Peyer's patch (tissue), 4 donors: Measurements from ENCODE around the gene LCLAT1. TPM values are rescaled to one million over a fixed set of nuclear protein-coding genes. Genes with fewer than 3 reads are reported as not detected.
"Not testable (repeated sequence)": the region's sequence is repeated elsewhere in the genome, so short reads cannot be mapped to it uniquely, and the experiment has no call there.

Experiments
- DNase-seq, 3 donors: peaks; one replicate each; pipeline ENCODE4 v3.0.0-alpha.2; 2017 to 2019
- H3K27ac ChIP-seq, 4 donors: fragments of 200-600 bp; sonication (generic); one replicate each; pipeline ENCODE4 v1.5.1; 2016 to 2019
- H3K27me3 ChIP-seq, 2 donors: fragments of 200-600 bp; sonication (generic); one replicate each; pipeline ENCODE4 v1.5.1; 2019
- H3K36me3 ChIP-seq, 3 donors: fragments of 200-600 bp; sonication (generic); one replicate each; pipeline ENCODE4 v1.5.1; 2016 to 2019
- H3K4me1 ChIP-seq, 4 donors: fragments of 200-600 bp; sonication (generic); one replicate each; pipeline ENCODE4 v1.5.1; 2016 to 2019
- H3K4me3 ChIP-seq, 4 donors: fragments of 200-600 bp; sonication (generic); 1 replicate in 3 of 4; 2 replicates in 1 of 4; pipeline ENCODE4 v1.5.1; 2016 to 2019; ENCODE audit warnings: mild to moderate bottlenecking in 1 of 4
- H3K9me3 ChIP-seq, 4 donors: fragments of 200-600 bp; sonication (generic); one replicate each; pipeline ENCODE4 v1.5.1; 2016 to 2019; ENCODE audit warnings: mild to moderate bottlenecking in 1 of 4
- POLR2A ChIP-seq, 2 donors: fragments of 450-650 bp; IDR thresholded peaks; one replicate each; pipeline ENCODE4 v1.5.1; 2017; ENCODE audit warnings: antibody characterized with exemption in 2 of 2, mild to moderate bottlenecking in 2 of 2, moderate library complexity in 2 of 2
- total RNA-seq, 4 donors: library from RNA; depleted of rRNA; stranded (reverse); fragments of >200 nt; gene quantifications; one replicate each; pipeline ENCODE4 v1.1.0, GENCODE V29; 2016
- TF ChIP-seq, protein P1 (sequence below), 6 experiments: fragments of 450-650 bp in 4 of 6; fragments of 200-600 bp in 2 of 6; sonication (generic) in 1 of 6; IDR thresholded peaks; one replicate each; pipeline ENCODE4 v1.5.1; 2017 to 2019; ENCODE audit warnings: antibody characterized with exemption in 6 of 6, mild to moderate bottlenecking in 3 of 6, moderate library complexity in 1 of 6

The LCLAT1 gene
- total RNA-seq, 4 donors from 2014 or later = 10.7 to 60.8 (median 24.9) TPM

DNA sequence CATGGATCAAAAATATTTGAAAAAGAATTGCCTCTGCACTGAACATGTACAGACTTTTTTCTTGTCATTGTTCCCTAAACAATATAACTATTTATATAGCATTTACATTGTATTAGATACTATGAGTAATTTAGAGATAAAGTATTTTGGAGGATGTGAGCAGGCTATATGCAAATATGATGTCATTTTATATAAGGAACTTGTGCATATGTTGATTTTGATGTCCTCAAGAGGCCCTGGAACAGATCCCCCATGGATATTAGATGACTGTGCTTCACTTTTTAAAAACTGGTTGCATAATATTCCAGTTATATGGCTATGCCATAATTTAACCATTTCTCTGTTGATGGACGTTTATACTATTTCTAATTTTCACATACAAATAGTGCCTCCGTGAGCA is 16.5 kb downstream of the LCLAT1 start:
- peaks cover 0 to 10% (median under 1%) of the 10 kb centered on the region in 4 donors for H3K4me1 ChIP-seq
- H3K4me3 ChIP-seq = no peak overlapping the region
- TF ChIP-seq, protein P1, sequence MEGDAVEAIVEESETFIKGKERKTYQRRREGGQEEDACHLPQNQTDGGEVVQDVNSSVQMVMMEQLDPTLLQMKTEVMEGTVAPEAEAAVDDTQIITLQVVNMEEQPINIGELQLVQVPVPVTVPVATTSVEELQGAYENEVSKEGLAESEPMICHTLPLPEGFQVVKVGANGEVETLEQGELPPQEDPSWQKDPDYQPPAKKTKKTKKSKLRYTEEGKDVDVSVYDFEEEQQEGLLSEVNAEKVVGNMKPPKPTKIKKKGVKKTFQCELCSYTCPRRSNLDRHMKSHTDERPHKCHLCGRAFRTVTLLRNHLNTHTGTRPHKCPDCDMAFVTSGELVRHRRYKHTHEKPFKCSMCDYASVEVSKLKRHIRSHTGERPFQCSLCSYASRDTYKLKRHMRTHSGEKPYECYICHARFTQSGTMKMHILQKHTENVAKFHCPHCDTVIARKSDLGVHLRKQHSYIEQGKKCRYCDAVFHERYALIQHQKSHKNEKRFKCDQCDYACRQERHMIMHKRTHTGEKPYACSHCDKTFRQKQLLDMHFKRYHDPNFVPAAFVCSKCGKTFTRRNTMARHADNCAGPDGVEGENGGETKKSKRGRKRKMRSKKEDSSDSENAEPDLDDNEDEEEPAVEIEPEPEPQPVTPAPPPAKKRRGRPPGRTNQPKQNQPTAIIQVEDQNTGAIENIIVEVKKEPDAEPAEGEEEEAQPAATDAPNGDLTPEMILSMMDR (IDR thresholded peaks at IDR 0.05) = no peak
- H3K9me3 ChIP-seq = no peaks in the 10 kb centered on the region
- no peaks in the 10 kb centered on the region for H3K27me3 ChIP-seq
- no peak for DNase-seq
- H3K27ac ChIP-seq = no peak overlapping the region
- H3K36me3 ChIP-seq = no peaks in the 10 kb centered on the region

DNA sequence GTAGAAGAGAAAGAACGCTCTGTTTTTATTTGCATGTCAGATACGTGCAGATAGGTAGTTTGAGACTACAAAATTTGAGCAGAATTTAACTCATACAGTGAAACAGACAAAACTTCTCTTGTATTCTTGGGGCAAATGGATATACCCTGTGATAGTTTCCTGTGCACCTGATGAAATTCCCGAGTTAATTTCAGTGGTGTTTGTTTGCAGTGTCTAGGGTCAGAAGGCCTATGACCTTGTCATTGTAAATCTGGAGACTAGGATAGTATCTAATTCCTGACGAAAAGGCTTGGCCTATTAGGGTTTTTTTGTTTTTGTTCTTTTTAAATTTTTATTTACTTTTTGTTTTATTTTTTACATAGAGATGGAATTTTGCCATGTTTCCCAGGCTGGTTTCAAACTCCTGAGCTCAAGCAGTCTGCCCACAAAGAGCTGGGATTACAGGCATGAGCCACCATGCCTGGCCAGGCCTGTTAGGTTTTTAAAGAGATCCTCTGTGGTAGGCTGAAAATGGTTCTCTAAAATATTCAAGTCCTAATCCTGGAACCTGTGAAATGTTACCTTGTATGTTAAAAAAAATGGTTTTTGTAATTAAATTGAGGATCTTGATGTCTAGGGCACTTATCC is 17.6 kb downstream of the LCLAT1 start:
- Histone ChIP-seq H3K9me3 (no peaks in the 10 kb centered on the region), H3K36me3 (no peaks in the 10 kb centered on the region), H3K27me3 (no peaks in the 10 kb centered on the region), H3K4me3 (no peak overlapping the region), H3K27ac (no peak overlapping the region), H3K4me1 (no peaks in the 10 kb centered on the region)
- DNase-seq = no peak
- TF ChIP-seq POLR2A (IDR thresholded peaks at IDR 0.05) = no peak
- TF ChIP-seq, protein P1 (IDR thresholded peaks at IDR 0.05) = no peak

DNA sequence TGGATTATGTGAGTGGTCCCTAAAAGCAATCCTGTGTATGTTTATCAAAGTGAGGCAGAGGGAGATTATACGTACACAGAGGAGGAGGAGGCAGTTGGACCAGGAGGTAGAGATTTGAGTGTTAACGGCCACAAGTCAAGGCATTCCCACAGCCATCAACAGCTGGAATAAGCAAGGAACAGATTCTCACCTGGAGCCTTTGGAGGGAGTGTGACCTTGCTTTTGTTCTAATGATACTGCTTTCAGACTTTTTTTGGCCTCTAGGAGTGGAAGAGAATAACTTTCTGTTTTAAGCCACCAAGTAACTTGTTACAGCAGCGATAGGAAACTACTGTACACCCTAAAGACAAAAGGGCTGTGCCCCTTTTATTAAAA is 18.1 kb downstream of the LCLAT1 start:
- Histone ChIP-seq H3K36me3 (no peaks in the 10 kb centered on the region), H3K4me3 (no peak overlapping the region), H3K27me3 (no peaks in the 10 kb centered on the region), H3K27ac (no peak overlapping the region), H3K4me1 (no peaks in the 10 kb centered on the region), H3K9me3 (no peaks in the 10 kb centered on the region)
- TF ChIP-seq, protein P1 (IDR thresholded peaks at IDR 0.05) = no peak
- DNase-seq = no peak

DNA sequence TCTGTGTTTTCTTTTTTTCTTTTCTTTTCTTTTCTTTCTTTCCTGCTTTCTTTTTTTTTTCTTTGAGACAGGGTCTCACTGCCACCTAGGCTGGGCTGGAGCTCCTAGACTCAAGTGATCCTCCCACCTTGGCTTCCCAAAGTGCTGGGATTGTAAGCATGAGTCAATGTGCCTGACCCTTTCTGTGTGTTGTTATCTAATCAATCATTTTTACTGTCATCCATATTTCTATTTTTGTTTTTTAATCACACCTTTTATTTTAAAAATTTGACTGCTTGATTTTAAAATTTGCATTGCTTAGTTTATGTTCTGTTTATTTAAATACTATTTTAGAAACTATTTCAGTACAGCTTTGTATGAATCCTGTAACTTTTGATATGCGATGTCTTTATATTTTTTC is 19.2 kb downstream of the LCLAT1 start:
- no peak for DNase-seq
- Histone ChIP-seq H3K27ac (no peak overlapping the region), H3K4me1 (no peaks in the 10 kb centered on the region), H3K9me3 (no peaks in the 10 kb centered on the region), H3K27me3 (no peaks in the 10 kb centered on the region), H3K36me3 (no peaks in the 10 kb centered on the region), H3K4me3 (no peak overlapping the region)
- no peak for TF ChIP-seq POLR2A (IDR thresholded peaks at IDR 0.05)
- TF ChIP-seq, protein P1 (IDR thresholded peaks at IDR 0.05) = no peak

DNA sequence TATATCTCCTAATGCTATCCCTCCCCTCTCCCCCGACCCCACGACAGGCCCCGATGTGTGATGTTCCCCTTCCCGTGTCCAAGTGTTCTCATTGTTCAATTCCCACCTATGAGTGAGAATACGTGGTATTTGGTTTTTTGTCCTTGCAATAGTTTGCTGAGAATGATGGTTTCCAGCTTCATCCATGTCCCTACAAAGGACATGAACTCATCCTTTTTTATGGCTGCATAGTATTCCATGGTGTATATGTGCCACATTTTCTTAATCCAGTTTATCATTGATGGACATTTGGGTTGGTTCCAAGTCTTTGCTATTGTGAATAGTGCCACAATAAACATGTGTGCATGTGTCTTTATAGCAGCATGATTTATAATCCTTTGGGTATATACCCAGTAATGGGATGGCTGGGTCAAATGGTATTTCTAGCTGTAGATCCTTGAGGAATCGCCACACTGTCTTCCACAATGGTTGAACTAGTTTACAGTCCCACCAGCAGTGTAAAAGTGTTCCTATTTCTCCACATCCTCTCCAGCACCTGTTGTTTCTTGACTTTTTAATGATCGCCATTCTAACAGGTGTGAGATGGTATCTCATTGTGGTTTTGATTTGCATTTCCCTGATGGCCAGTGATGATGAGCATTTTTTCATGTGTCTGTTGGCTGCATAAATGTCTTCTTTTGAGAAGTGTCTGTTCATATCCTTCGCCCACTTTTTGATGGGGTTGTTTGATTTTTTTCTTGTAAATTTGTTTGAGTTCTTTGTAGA is 20.2 kb downstream of the LCLAT1 start:
- not testable (repeated sequence) for DNase-seq, H3K9me3 ChIP-seq, H3K4me3 ChIP-seq, H3K27ac ChIP-seq, H3K36me3 ChIP-seq, H3K4me1 ChIP-seq, H3K27me3 ChIP-seq

DNA sequence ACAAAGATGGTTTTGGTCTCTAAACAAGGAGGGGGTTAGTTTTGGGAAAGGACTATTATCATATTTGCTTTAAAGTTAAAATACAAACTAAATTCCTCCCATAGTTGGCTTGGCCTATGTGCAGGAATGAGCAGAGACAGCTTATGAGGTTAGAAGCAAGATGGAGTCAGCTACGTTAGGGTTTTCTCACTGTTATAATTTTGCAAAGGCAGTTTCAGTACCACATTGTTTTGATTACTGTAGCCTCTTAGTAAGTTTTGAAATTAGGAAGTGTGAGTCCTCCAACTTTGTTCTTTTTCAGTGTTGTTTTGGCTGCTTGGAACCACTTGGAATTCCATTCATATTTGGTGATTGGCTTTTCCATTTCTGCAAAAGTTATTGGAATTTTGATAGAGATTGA is 23.4 kb downstream of the LCLAT1 start:
- Histone ChIP-seq H3K4me3 (no peak overlapping the region), H3K9me3 (no peaks in the 10 kb centered on the region), H3K36me3 (no peaks in the 10 kb centered on the region), H3K27ac (no peak overlapping the region), H3K27me3 (no peaks in the 10 kb centered on the region), H3K4me1 (peaks cover 0 to 3% (median 0%) of the 10 kb centered on the region in 4 donors)
- DNase-seq = no peak
- TF ChIP-seq, protein P1 (IDR thresholded peaks at IDR 0.05) = no peak
- TF ChIP-seq POLR2A (IDR thresholded peaks at IDR 0.05) = no peak
